ENCODE measurements around the gene BRINP3. TPM values are rescaled to one million over a fixed set of nuclear protein-coding genes. Genes with fewer than 3 reads are reported as not detected.
A peak's percentile ranks its signal among the peaks of the same experiment; 100 is the strongest.

Gene BRINP3
- total and polyA plus RNA-seq, 2 donors (not counting 3 experiments of a cell fraction or from before 2014, with no cell fraction given), result not detected

- TF ChIP-seq GATA2 (IDR thresholded peaks at IDR 0.05; ENCODE audit: insufficient read depth, insufficient read length, low read depth, low read length) (peak; percentile 47), FOS (IDR thresholded peaks at IDR 0.05; ENCODE audit: borderline replicate concordance, insufficient read depth, low read length) (peak; percentile 80), CTCF (IDR thresholded peaks at IDR 0.05; ENCODE audit: extremely low read depth in 1 of 2, insufficient read depth in 1 of 2, low read depth in 1 of 2, low read length in 2 of 2) (no peak)
- Histone ChIP-seq H3K4me3 (replicated peaks in 1 of 3; ENCODE audit: insufficient read depth in 1 of 3, low read depth in 1 of 3, low read length in 3 of 3) (no peak overlapping the region), H3K9me3 (replicated peaks; ENCODE audit: control insufficient read depth, insufficient read depth, low read length) (no peaks in the 10 kb centered on the region), H3K27ac (ENCODE audit: insufficient read depth, low read depth, low read length) (no peak overlapping the region), H3K36me3 (ENCODE audit: control insufficient read depth in 2 of 2, extremely low read depth in 1 of 2, insufficient read depth in 2 of 2, low read length in 2 of 2) (no peaks in the 10 kb centered on the region), H4K20me1 (replicated peaks; ENCODE audit: control insufficient read depth, extremely low read depth, insufficient read depth, low read length) (no peaks in the 10 kb centered on the region), H3K9ac (replicated peaks; ENCODE audit: extremely low read depth, insufficient read depth, low read length) (no peak overlapping the region), H2AFZ (ENCODE audit: low read depth, low read length) (no peak overlapping the region), H3K9me1 (replicated peaks; ENCODE audit: control insufficient read depth, extremely low read depth, insufficient read depth, low read length) (no peaks in the 10 kb centered on the region), H3K4me1 (ENCODE audit: control insufficient read depth, extremely low read depth, insufficient read depth, low read length) (no peaks in the 10 kb centered on the region), H3K79me2 (ENCODE audit: control insufficient read depth, insufficient read depth, low read length) (no peaks in the 10 kb centered on the region), H3K27me3 (ENCODE audit: control insufficient read depth in 2 of 2, insufficient read depth in 2 of 2, low read length in 2 of 2) (no peaks in the 10 kb centered on the region), H3K4me2 (ENCODE audit: insufficient read depth, low read length) (no peak overlapping the region)
- FAIRE-seq, result peak; percentile 67
- peak; percentile 30 for DNase-seq (ENCODE audit: low read depth, low spot score)
- ChIA-PET CTCF (no interaction called here), POLR2A (no interaction called here)
- dilution Hi-C loops (cut with MboI; ENCODE audit: extremely low pct_ligation_motif_present, low sequenced_read_pairs), result no loop called here
- no TSS peak for BruUV-seq (replicated peaks)
- intact Hi-C loops (cut with micrococcal nuclease), result no loop called here
These were observed 309.4 kb downstream of the BRINP3 start for GRCh38 chr1:190168116-190168892.

- Histone ChIP-seq H3K36me3 (ENCODE audit: control insufficient read depth in 2 of 2, extremely low read depth in 1 of 2, insufficient read depth in 2 of 2, low read length in 2 of 2) (no peaks in the 10 kb centered on the region), H3K4me3 (replicated peaks in 1 of 3; ENCODE audit: insufficient read depth in 1 of 3, low read depth in 1 of 3, low read length in 3 of 3) (no peak overlapping the region), H2AFZ (ENCODE audit: low read depth, low read length) (no peak overlapping the region), H3K4me2 (ENCODE audit: insufficient read depth, low read length) (no peak overlapping the region), H3K9ac (replicated peaks; ENCODE audit: extremely low read depth, insufficient read depth, low read length) (no peak overlapping the region), H3K9me3 (replicated peaks; ENCODE audit: control insufficient read depth, insufficient read depth, low read length) (no peaks in the 10 kb centered on the region), H3K27me3 (ENCODE audit: control insufficient read depth in 2 of 2, insufficient read depth in 2 of 2, low read length in 2 of 2) (no peaks in the 10 kb centered on the region), H3K9me1 (replicated peaks; ENCODE audit: control insufficient read depth, extremely low read depth, insufficient read depth, low read length) (no peaks in the 10 kb centered on the region), H3K4me1 (ENCODE audit: control insufficient read depth, extremely low read depth, insufficient read depth, low read length) (no peaks in the 10 kb centered on the region), H4K20me1 (replicated peaks; ENCODE audit: control insufficient read depth, extremely low read depth, insufficient read depth, low read length) (no peaks in the 10 kb centered on the region), H3K27ac (ENCODE audit: insufficient read depth, low read depth, low read length) (no peak overlapping the region), H3K79me2 (ENCODE audit: control insufficient read depth, insufficient read depth, low read length) (no peaks in the 10 kb centered on the region)
- intact Hi-C loops (cut with micrococcal nuclease) (no loop called here), dilution Hi-C loops (cut with MboI; ENCODE audit: extremely low pct_ligation_motif_present, low sequenced_read_pairs) (no loop called here)
- no TSS peak for BruUV-seq (replicated peaks)
- CTCF ChIA-PET, result interaction anchor here (0.6 kb wide), 1 partner anchor 783 kb away, joined by 3 read pairs; no protein-coding TSS in a partner anchor
- TF ChIP-seq JUN (IDR thresholded peaks at IDR 0.05; ENCODE audit: borderline replicate concordance, insufficient read depth, insufficient read length, low read depth), result no peak
- TF ChIP-seq CTCF (IDR thresholded peaks at IDR 0.05; ENCODE audit: extremely low read depth in 1 of 2, insufficient read depth in 1 of 2, low read depth in 1 of 2, low read length in 2 of 2), result no peak
- no peak for TF ChIP-seq MAX (IDR thresholded peaks at IDR 0.05; ENCODE audit: insufficient read depth, insufficient read length)
- no peak for TF ChIP-seq EZH2 (IDR thresholded peaks at IDR 0.05; ENCODE audit: borderline replicate concordance, low read depth, low read length, severe bottlenecking)
- no peak for TF ChIP-seq FOS (IDR thresholded peaks at IDR 0.05; ENCODE audit: borderline replicate concordance, insufficient read depth, low read length)
- FAIRE-seq (no peak), DNase-seq (ENCODE audit: low read depth, low spot score) (no peak)
- POLR2A ChIA-PET, result no interaction called here
These were observed 318.5 kb downstream of the BRINP3 start for GRCh38 chr1:190159146-190159545.

Data from endothelial cell of umbilical vein (primary cell).